Psoas muscle (tissue), 8 donors: ENCODE measurements around the gene WWOX. TPM values are rescaled to one million over a fixed set of nuclear protein-coding genes. Genes with fewer than 3 reads are reported as not detected.

ENCODE experiments used
- ATAC-seq, 4 donors: fragments of 200-7000 bp; cut with Tn5 transposase; one replicate each; pipeline ENCODE4 v1.9.1; 2020; ENCODE audit warnings: moderate library complexity in 3 of 4, mild to moderate bottlenecking in 2 of 4
- DNase-seq, 2 donors: peaks; one replicate each; pipeline ENCODE4 v3.0.0-alpha.2; 2020
- H3K27ac ChIP-seq: fragments of 200-600 bp; one replicate; pipeline ENCODE4 v1.8.0; 2022
- H3K27me3 ChIP-seq, 3 donors: fragments of 200-600 bp in 1 of 3; one replicate each; pipeline versions ENCODE4 v1.6.1 to v1.8.0; 2013 to 2022; ENCODE audit warnings: low read length in 2 of 3, mild to moderate bottlenecking in 2 of 3, moderate library complexity in 1 of 3; ENCODE audit not compliant: insufficient read depth in 3 of 3
- H3K36me3 ChIP-seq, 2 donors: fragments of 200-600 bp in 1 of 2; one replicate each; pipeline versions ENCODE4 v1.6.1 to v1.8.0; 2013 to 2022; ENCODE audit warnings: low read depth in 1 of 2, mild to moderate bottlenecking in 1 of 2, moderate library complexity in 1 of 2; ENCODE audit not compliant: insufficient read depth in 1 of 2
- H3K4me1 ChIP-seq: fragments of 200-600 bp; one replicate; pipeline ENCODE4 v1.8.0; 2022
- H3K4me3 ChIP-seq: fragments of 200-600 bp; one replicate; pipeline ENCODE4 v1.8.0; 2022; ENCODE audit warnings: mild to moderate bottlenecking
- H3K9me3 ChIP-seq: fragments of 200-600 bp; one replicate; pipeline ENCODE4 v1.8.0; 2022
- CTCF ChIP-seq: fragments of 200-600 bp; IDR thresholded peaks from one replicate; pipeline ENCODE4 v1.8.0; 2022; ENCODE audit warnings: antibody characterized with exemption
- WGBS, 3 donors: extraction: QIAGEN DNeasy Blood & Tissue Kit; methylation state at CpG; one replicate each; pipeline versions ENCODE4 v1.1.6 to v1.1.7; 2013; 5-methylcytosine and 5-hydroxymethylcytosine counted together
- intact Hi-C, 2 donors: fragments of 100-400 bp; cut with DNase I; formaldehyde crosslinking; loops; one replicate each; pipeline versions ENCODE4 v1.11.0 to v1.14.2; 2022
- polyA plus RNA-seq, 3 donors: library from polyadenylated mRNA; stranded (reverse); fragments of 200-250 nt; gene quantifications; one replicate each; pipeline ENCODE4 v1.2.3, GENCODE V29; 2013
- total RNA-seq, 4 donors: library from RNA; stranded (reverse); fragmentation: NEBNext Ultra II Directional in 2 of 4; extraction: Animal tissue kit (Norgen Biotek cat#: 25700) in 2 of 4; gene quantifications; one replicate each; pipeline versions ENCODE4 v1.2.1 to v1.2.4, GENCODE V29; 2021 to 2023
- donor health status: healthy with polysubstance abuse.
- donor health status: DM: no; HTN: no; CAD: no; lungs with moderate emphysema.
- donor health status: Bipolar disorder and iron deficiency.
- donor health status: healthy.
- donor health status: DM: yes; HTN: yes; CAD: no.
- donor health status: DM: no; HTN: no; CAD: no.
- donor health status: DM: no; HTN: no; CAD: no.
- donor health status: DM: yes; HTN: yes; CAD: no.

WWOX gene
- total and polyA plus RNA-seq, 7 donors, result 3.1 to 6.6 (median 5.0) TPM

- WGBS, 3 donors, result 96 to 98% (median 97%) methylated on average over 7 of the region's 7 CpGs
- DNase-seq (no peak), ATAC-seq (no peak)
- H3K36me3 ChIP-seq, result no peaks in the 10 kb centered on the region
- no peak overlapping the region for H3K27ac ChIP-seq
- TF ChIP-seq CTCF, result no peak
- no peaks in the 10 kb centered on the region for H3K27me3 ChIP-seq
- H3K4me1 ChIP-seq, result no peaks in the 10 kb centered on the region
- no peaks in the 10 kb centered on the region for H3K9me3 ChIP-seq
- intact Hi-C loops, result no loop called here
- no peak overlapping the region for H3K4me3 ChIP-seq
Observed at GRCh38 chr16:78212674-78213073, 113.2 kb downstream of the WWOX start.

GRCh38 chr16:78213751-78214150 lies 114.3 kb downstream of the WWOX start:
- H3K4me3 ChIP-seq, result no peak overlapping the region
- 90 to 95% (median 93%) methylated on average over 7 of the region's 7 CpGs for WGBS, 3 donors
- no peaks in the 10 kb centered on the region for H3K4me1 ChIP-seq
- H3K36me3 ChIP-seq, result no peaks in the 10 kb centered on the region
- intact Hi-C loops, result no loop called here
- H3K27ac ChIP-seq, result no peak overlapping the region
- H3K27me3 ChIP-seq, result no peaks in the 10 kb centered on the region
- ATAC-seq (no peak), DNase-seq (no peak)
- TF ChIP-seq CTCF, result no peak
- H3K9me3 ChIP-seq, result no peaks in the 10 kb centered on the region

GRCh38 chr16:78215222-78215621 lies 115.8 kb downstream of the WWOX start:
- intact Hi-C loops, result no loop called here
- no peak for TF ChIP-seq CTCF
- Histone ChIP-seq H3K9me3 (no peaks in the 10 kb centered on the region), H3K36me3 (no peaks in the 10 kb centered on the region), H3K4me1 (no peaks in the 10 kb centered on the region), H3K27ac (no peak overlapping the region), H3K27me3 (no peaks in the 10 kb centered on the region), H3K4me3 (no peak overlapping the region)
- DNase-seq (no peak), ATAC-seq (no peak)
- WGBS, 3 donors, result 91 to 96% (median 94%) methylated on average over 9 of the region's 9 CpGs

GRCh38 chr16:78216166-78216745 lies 116.8 kb downstream of the WWOX start:
- ATAC-seq, result no peak
- TF ChIP-seq CTCF, result no peak
- H3K4me3 ChIP-seq, result no peak overlapping the region
- H3K9me3 ChIP-seq, result no peaks in the 10 kb centered on the region
- 95 to 98% (median 98%) methylated on average over 4 of the region's 4 CpGs for WGBS, 3 donors
- H3K27ac ChIP-seq, result no peak overlapping the region
- no peaks in the 10 kb centered on the region for H3K27me3 ChIP-seq
- H3K4me1 ChIP-seq, result no peaks in the 10 kb centered on the region
- DNase-seq, result no peak
- H3K36me3 ChIP-seq, result no peaks in the 10 kb centered on the region
- intact Hi-C loops, result no loop called here

- no peak for DNase-seq
- 81 to 87% (median 85%) methylated on average over 7 of the region's 7 CpGs for WGBS, 3 donors
- intact Hi-C loops, result no loop called here
Observed at GRCh38 chr16:78217276-78217675, 117.8 kb downstream of the WWOX start.

More at GRCh38 chr16:78217276-78217675, 117.8 kb downstream of the WWOX start:
- H3K9me3 ChIP-seq, result no peaks in the 10 kb centered on the region
- TF ChIP-seq CTCF, result no peak
- no peak overlapping the region for H3K27ac ChIP-seq
- no peaks in the 10 kb centered on the region for H3K36me3 ChIP-seq
- no peak overlapping the region for H3K4me3 ChIP-seq
- ATAC-seq, result no peak
- H3K27me3 ChIP-seq, result no peaks in the 10 kb centered on the region
- H3K4me1 ChIP-seq, result no peaks in the 10 kb centered on the region
